Activated naive CD8-positive, alpha-beta T cell treated with anti-CD3 and anti-CD28 coated beads for 36 hours (primary cell): ENCODE results near the gene TSPAN3. TPM values are rescaled to one million over a fixed set of nuclear protein-coding genes. Genes with fewer than 3 reads are reported as not detected.
A peak's percentile ranks its signal among the peaks of the same experiment; 100 is the strongest.

Experiments used
- DNase-seq: peaks from one replicate; pipeline ENCODE4 v3.0.0; 2021
- H3K27ac Mint-ChIP-seq: one replicate; pipeline ENCODE4 v1.8.0; 2022; ENCODE audit warnings: mild to moderate bottlenecking, moderate library complexity, mixed read lengths
- H3K27me3 Mint-ChIP-seq: one replicate; pipeline ENCODE4 v1.8.0; 2022; ENCODE audit warnings: mild to moderate bottlenecking, mixed read lengths
- H3K36me3 Mint-ChIP-seq: one replicate; pipeline ENCODE4 v1.8.0; 2021; ENCODE audit warnings: mild to moderate bottlenecking, mixed read lengths
- H3K4me1 Mint-ChIP-seq: one replicate; pipeline ENCODE4 v1.8.0; 2021; ENCODE audit warnings: mixed read lengths
- H3K4me3 Mint-ChIP-seq: one replicate; pipeline ENCODE4 v1.8.0; 2022; ENCODE audit warnings: mild to moderate bottlenecking, moderate library complexity, mixed read lengths
- H3K9me3 Mint-ChIP-seq: one replicate; pipeline ENCODE4 v1.8.0; 2022; ENCODE audit warnings: mixed read lengths
- total RNA-seq, 2 experiments: library from RNA; stranded (reverse); gene quantifications; one replicate each; pipeline ENCODE4 v1.2.3, GENCODE V29; 2021

The TSPAN3 gene
- total RNA-seq, 2 experiments from 2014 or later = 40.6 to 43.1 TPM

DNA sequence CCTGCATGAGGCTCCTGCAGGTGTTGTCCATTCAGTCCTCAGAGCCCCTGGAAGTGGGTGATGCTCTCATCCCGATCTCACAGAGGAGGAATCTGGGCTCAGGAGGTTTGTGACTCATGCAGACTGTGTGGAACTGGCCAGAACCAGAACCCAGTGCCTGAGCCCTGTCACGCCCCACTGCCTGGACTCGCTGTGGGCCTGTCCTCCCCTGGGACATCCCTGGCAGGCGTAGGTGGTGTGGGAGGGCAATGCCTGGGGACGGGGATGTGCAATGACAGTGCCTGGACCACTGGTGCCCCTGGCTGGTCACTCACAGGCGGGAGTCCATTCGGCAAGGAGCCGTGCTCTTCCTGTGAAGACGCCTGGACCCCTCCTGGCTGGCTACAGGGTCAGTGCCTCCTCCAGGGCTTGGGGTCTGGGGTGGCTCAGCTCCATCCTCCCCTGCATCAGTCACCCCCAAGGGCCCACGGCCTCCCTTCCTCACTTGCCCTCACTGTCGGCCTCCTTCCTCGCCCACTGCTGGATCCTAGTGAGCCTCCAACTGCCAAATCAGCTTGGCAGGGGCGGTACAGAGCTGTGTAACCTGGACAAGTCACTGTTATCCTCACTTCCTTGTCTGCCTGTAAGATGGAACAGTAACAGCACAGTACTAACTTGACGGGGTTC, 61.1 kb downstream of the TSPAN3 start:
- Mint-ChIP-seq H3K36me3 (peaks cover 61% of the 10 kb centered on the region), H3K4me3 (no peak overlapping the region), H3K27me3 (no peaks in the 10 kb centered on the region), H3K4me1 (peaks cover 72% of the 10 kb centered on the region), H3K27ac (peak overlapping the region; percentile 46), H3K9me3 (peaks cover 4% of the 10 kb centered on the region)
- DNase-seq = no peak

DNA sequence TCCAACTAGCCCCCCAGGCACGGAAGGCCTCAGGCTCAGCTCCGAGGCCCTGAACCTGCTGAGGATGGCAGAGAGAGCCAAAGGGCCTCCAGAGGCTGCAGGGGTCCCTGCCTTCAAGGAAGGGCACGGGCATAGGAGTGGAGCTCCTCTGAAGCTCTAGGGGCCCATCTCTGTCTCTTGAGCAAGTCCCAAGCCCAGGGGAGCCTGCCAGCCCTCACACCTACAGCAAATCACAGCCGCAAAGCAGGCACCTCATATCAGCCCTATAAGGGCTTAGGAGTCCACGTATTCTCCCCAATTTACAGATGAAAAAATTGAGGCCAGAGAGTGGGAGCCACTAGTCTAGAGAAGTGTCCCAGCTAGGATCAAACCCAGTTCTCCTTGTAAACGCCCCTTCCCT, 61.7 kb downstream of the TSPAN3 start:
- DNase-seq = no peak
- no peak overlapping the region for H3K4me3 Mint-ChIP-seq
- H3K27ac Mint-ChIP-seq = peak overlapping the region; percentile 34
- no peaks in the 10 kb centered on the region for H3K27me3 Mint-ChIP-seq
- H3K36me3 Mint-ChIP-seq = peaks cover 67% of the 10 kb centered on the region
- peaks cover 70% of the 10 kb centered on the region for H3K4me1 Mint-ChIP-seq
- H3K9me3 Mint-ChIP-seq = peaks cover 6% of the 10 kb centered on the region

DNA sequence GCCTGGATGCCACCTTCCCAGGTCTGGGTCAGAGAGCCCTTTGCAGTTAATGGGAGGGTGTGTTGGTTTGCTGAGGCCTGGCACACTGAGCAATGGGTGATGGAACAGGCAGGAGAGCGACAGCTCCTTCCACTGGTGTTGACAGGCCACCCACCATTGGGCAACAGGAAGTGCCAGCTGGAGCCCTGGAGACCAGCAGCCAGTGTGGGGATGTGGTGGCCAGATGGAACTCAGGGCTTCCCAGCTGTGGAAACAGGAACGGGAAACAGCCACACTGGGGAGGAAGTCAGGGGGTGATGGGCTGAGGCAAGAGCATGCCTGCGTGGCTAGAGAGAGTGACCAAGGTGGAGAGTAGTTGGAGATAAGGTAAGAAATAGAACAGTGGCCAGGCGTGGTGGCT, 66.7 kb downstream of the TSPAN3 start:
- peak overlapping the region; percentile 91 for H3K27ac Mint-ChIP-seq
- peaks cover 9% of the 10 kb centered on the region for H3K9me3 Mint-ChIP-seq
- H3K4me3 Mint-ChIP-seq = peak overlapping the region; percentile 66
- no peaks in the 10 kb centered on the region for H3K27me3 Mint-ChIP-seq
- peaks cover 61% of the 10 kb centered on the region for H3K36me3 Mint-ChIP-seq
- peaks cover 66% of the 10 kb centered on the region for H3K4me1 Mint-ChIP-seq
- DNase-seq = no peak

DNA sequence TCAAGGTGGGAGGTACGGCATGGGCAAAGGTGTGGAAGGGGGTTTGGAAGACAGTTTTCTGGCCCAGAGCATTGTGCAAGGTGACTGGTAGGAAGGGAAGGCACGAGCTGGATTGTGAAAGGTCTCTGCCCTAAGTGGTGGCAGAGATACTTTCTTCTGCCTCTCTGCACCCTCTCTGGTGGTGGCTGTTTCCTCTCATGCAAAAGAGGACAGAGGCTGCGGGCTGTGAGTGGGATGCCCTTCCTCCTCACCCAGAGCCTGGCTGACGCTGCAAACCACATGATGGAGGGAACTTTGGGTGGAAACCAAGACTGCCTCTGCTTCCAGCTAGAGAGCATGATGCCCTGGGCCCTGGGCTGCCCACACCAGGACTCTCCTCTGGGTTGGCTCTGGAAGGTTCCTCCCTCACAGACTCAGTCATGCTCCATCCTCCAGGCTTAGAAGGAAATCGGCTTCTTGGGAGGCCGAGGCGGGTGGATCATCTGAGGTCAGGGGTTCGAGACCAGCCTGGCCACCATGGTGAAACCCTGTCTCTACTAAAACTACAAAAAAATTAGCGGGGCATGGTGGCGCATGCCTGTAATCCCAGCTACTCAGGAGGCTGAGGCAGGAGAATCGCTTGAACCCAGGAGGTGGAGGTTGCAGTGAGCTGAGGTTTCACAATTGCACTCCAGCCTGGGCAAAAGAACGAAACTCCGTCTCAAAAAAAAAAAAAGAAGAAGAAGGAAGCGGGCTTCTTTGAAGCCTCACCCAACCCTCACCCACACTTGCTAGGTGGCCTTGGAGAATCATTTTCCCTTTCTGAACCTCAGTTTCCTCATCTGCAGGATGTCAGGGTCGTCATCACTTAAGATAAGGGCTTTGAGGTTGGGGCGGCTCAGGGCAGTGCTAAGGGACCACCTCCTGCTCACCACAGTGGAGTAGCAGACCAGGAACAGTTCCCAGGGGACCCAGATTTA, 67.7 kb downstream of the TSPAN3 start:
- no peaks in the 10 kb centered on the region for H3K27me3 Mint-ChIP-seq
- H3K4me1 Mint-ChIP-seq = peaks cover 69% of the 10 kb centered on the region
- peak; percentile 78 for DNase-seq
- H3K9me3 Mint-ChIP-seq = peaks cover 9% of the 10 kb centered on the region
- peak overlapping the region; percentile 66 for H3K4me3 Mint-ChIP-seq
- peak overlapping the region; percentile 91 for H3K27ac Mint-ChIP-seq
- H3K36me3 Mint-ChIP-seq = peaks cover 61% of the 10 kb centered on the region

DNA sequence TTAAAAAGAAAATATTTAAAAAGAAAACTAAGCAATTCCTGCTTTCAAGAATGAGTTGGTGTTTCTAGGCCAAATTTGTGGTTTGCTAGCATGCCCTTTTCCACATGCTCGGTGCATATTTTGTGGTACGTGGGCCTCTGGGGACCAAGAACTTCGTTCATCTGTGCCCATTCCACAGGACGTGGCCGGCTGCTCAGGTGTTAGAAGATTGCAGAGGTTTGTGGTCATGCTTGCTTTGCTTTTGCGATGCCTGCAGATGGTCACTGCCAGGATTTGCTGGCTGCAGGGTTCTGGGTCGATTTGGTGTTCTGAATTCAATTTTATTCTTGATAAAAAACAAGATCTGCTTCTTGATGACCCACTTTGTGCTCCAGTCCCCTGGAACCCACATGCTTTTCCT, 68.5 kb downstream of the TSPAN3 start:
- Mint-ChIP-seq H3K27me3 (no peaks in the 10 kb centered on the region), H3K4me1 (peaks cover 77% of the 10 kb centered on the region), H3K36me3 (peaks cover 68% of the 10 kb centered on the region), H3K27ac (peak overlapping the region; percentile 91), H3K9me3 (peaks cover 9% of the 10 kb centered on the region), H3K4me3 (peak overlapping the region; percentile 66)
- no peak for DNase-seq

DNA sequence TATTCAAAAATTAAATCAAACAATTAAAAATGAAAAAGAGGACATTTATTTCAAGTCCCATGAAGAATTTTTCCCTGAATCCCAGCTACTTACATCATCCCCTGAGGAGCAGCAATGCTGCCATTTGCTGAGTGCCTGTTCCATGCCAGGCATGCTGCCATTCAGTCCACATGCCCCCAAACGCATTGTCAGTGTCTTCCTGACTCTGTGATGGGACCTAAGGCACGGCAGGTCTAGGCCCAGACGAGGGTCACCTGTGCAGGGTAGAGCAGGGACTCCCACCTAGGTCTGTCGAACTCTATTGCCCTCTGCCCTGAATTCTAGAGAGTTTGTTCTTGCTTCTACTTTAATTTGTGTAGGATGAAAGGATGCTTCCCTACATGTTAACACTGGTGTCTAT, 68.9 kb downstream of the TSPAN3 start:
- Mint-ChIP-seq H3K36me3 (peaks cover 68% of the 10 kb centered on the region), H3K4me1 (peaks cover 82% of the 10 kb centered on the region), H3K27ac (peak overlapping the region; percentile 91), H3K4me3 (peak overlapping the region; percentile 8), H3K27me3 (no peaks in the 10 kb centered on the region), H3K9me3 (peaks cover 9% of the 10 kb centered on the region)
- DNase-seq = no peak

DNA sequence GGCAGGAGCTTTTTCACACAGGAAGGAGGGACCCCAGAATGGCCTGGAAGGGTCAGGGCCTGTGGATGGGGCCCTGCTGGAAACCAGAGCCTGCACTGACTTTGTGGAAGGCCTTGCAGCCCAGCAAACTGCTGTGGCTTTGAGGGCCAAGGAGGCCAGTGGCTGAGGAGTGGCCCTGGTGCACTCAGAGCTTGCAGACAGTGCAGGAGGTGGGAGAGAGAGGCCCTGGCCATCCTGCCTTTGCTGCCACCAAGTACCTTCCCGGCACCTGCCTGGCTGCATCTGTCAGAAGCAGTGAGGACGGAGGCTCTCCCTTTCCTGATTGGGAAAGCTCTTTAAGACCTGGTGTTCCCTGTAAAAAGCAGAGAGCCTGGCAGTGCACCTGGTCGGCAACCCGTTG, 69.6 kb downstream of the TSPAN3 start:
- Mint-ChIP-seq H3K9me3 (peaks cover 9% of the 10 kb centered on the region), H3K27me3 (no peaks in the 10 kb centered on the region), H3K4me1 (peaks cover 78% of the 10 kb centered on the region), H3K36me3 (peaks cover 66% of the 10 kb centered on the region), H3K27ac (peak overlapping the region; percentile 79), H3K4me3 (peak overlapping the region; percentile 51)
- DNase-seq = no peak

DNA sequence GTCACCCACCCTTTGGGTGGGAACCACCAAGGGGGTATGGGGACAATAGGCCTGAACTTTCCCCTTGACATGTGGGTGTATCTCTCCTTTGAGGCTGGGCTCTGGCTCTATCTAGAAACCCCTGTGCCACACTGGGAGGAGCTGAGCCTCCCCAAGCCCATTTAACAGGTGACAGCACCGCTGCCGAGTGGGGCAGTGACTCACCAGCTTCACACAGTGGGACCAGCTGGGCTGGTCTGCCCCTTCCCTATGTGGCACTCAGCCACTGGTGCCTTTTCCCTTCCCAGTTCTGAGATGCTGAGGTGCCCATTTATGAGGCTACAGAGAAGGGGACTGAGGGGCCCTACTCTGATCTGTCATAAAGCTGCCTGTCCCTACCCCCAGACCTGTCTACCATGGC, 70.9 kb downstream of the TSPAN3 start:
- H3K27ac Mint-ChIP-seq = no peak overlapping the region
- no peak overlapping the region for H3K4me3 Mint-ChIP-seq
- H3K27me3 Mint-ChIP-seq = no peaks in the 10 kb centered on the region
- peaks cover 64% of the 10 kb centered on the region for H3K36me3 Mint-ChIP-seq
- H3K9me3 Mint-ChIP-seq = peaks cover 5% of the 10 kb centered on the region
- DNase-seq = no peak
- peaks cover 68% of the 10 kb centered on the region for H3K4me1 Mint-ChIP-seq

DNA sequence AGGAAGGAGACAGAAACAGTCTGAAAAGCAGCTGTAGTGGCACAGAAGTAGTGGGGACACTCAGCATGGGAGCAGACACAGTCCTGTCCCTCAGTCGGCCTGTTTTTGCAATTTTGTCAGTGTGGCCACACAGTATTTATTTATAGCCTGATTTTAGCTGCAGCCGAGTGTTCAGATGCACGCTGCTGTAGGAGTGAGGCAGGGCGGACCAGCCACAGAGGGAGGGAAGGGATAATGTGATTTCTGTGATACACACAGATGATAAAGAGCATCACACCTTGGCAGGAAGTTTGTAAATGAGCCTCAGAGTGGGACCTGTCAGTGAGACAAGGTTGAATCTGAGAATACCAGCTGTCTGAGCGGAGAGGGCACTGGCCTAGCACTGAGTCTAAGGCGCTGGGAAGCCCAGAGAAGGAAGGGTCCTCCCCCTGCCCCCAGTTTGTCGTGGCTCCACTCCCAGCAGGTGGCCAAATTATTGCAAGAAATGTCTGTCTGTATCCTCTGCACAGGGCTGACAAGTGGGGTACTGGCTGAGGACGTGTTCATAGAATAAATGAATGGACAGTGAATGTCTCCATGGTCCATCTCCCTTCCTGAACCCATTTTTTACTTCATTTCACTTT, 72.1 kb downstream of the TSPAN3 start:
- Mint-ChIP-seq H3K27ac (peak overlapping the region; percentile 14), H3K4me3 (peak overlapping the region; percentile 95), H3K27me3 (no peaks in the 10 kb centered on the region), H3K4me1 (peaks cover 71% of the 10 kb centered on the region), H3K36me3 (peaks cover 51% of the 10 kb centered on the region), H3K9me3 (no peaks in the 10 kb centered on the region)
- DNase-seq = no peak

DNA sequence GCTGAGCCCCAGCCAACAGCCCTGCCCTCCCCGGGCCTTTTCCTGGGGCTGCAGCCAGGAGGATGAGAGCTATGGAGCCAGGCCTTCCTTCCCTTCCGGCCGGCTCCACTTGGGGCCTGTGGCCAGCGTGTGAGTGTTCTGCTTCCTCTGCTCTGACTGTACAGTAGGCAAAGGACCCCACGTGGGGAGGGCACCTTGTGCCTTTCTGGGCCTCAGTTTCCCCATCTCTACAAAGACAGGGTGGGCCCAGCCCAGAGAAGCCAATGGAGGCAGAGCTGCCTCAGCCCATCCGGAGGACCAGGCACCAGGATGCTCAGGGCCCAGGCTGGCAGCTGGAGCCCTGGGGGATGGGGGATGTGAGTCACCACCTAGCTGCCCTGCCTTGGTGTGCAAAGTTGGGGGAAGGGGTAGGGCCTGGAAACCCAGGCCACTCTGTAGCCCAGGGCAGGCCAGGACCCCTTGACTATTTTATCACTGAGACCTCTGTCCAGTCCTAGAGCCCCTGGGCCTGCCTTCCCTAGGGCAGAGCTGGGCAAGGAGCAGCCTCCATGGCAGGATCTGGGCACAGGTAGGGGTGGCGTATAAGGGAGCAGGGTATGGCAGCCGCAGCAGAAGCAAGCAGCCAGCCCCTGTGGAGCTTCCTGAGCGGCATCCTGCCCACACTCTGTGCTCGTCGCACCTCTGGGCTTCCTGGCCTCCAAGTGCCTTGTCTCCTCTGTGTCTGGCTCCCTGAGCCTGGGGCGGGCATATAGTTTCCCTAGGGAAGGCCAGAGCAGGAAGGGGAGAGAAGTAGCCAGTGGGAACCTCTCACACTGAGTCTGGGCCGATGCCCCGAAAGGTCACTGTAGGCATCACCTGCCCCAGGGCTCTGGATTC, 74.1 kb downstream of the TSPAN3 start:
- Mint-ChIP-seq H3K36me3 (peaks cover 35% of the 10 kb centered on the region), H3K4me3 (peak overlapping the region; percentile 95), H3K27me3 (no peaks in the 10 kb centered on the region), H3K27ac (peak overlapping the region; percentile 95), H3K4me1 (peaks cover 61% of the 10 kb centered on the region), H3K9me3 (peaks cover 2% of the 10 kb centered on the region)
- DNase-seq = peak; percentile 64

DNA sequence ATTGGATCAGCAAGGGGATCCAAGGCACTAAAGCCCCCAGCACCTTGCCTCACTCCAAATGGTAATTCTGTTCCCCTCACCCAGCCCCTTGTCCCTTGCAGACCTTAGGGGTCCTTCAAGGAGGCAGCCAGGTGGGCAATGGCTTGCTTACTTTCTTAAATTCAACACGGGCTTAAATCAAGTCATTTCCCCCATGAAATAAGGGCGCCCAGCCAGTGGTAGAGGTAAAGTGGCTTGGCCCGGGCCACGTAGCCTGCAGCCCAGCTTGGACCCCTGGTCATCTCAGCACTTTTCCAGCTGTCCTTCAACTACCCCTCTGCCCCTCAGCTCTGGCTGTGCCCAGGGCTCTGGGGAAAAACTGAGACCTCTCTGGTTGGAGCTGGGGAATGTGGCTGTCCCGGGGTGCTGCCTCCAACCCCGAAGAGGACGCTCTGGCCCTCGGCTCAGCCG, 74.8 kb downstream of the TSPAN3 start:
- DNase-seq = no peak
- Mint-ChIP-seq H3K4me3 (peak overlapping the region; percentile 95), H3K4me1 (peaks cover 56% of the 10 kb centered on the region), H3K36me3 (peaks cover 32% of the 10 kb centered on the region), H3K27ac (peak overlapping the region; percentile 95), H3K9me3 (peaks cover 2% of the 10 kb centered on the region), H3K27me3 (no peaks in the 10 kb centered on the region)

DNA sequence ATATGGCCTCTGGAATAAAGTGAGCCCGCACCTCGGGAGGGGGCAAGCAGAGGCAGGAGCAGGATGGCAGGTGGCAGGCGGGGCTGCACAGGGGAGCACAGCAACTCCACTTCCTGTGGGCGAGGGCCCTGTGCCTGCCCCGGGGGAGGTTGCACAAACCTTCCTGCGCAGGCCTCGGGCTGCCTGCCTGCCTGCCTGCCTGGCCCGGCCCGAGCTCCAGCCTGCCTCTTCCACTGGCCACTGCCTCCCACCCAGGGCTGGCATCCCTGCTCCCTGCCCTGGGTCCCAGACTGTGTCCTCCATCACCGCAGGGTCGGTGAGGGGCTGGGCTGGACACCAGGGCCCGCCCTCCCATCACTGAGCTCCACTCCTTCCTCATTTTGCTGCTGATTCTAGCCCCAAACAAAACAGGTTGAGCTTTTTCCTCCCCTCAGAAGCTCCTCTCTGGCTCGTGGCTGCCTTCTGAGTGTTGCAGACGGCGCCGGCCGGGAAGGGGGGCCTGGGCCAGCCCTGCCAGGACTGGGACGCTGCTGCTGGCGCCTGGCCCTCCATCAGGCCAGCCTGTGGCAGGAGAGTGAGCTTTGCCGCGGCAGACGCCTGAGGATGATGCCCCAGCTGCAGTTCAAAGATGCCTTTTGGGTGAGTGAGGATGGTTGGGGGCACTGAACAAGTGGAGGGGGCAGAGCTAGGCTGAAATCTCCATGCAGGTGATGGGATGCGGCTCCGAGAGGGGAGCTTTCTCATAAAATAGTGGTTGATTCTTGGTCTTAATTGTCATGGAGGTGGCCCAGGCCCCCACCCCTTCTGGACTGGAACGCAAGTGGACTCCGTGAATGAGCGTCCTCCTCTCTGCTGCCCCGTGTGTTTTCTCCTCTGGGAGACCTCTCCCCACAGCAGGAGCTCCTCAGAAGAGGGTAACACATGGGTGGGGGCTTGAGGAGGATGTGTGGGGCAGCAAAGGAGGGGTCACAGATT, 75.7 kb downstream of the TSPAN3 start, which contains the start of gene PSTPIP1:
Gene PSTPIP1, plus strand, starts transcription at position 156 of the 975 bp plus-strand sequence. Its CDS starts 448 bp downstream, at position 604.
- DNase-seq = peak; percentile 77
- H3K9me3 Mint-ChIP-seq = peaks cover 2% of the 10 kb centered on the region
- no peaks in the 10 kb centered on the region for H3K27me3 Mint-ChIP-seq
- H3K27ac Mint-ChIP-seq = peak within 1 kb of the TSS; percentile 95
- H3K4me3 Mint-ChIP-seq = peak within 1 kb of the TSS; percentile 95
- peaks cover 55% of the 10 kb centered on the region for H3K4me1 Mint-ChIP-seq
- H3K36me3 Mint-ChIP-seq = peaks cover 32% of the 10 kb centered on the region

DNA sequence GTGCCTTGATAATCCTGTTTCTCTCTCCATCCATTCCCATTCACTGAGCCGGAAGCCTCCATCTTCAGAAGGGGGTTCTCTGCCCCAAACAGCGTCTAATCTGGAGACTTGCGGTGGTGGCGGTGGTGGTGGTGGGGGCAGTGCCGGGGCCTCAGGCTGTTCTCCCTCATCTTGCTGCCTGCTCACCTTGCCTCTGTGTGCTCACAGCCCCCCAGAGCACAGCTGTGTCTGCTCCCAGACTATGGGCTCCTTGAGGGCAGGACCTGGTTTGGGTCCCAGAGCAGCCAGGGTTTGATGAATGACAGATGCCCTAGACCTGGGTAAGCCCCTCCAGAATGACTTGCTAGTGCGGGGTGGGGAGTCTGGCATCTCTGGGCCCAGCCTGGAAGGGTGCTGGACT, 76.4 kb downstream of the TSPAN3 start:
- Mint-ChIP-seq H3K4me3 (peak overlapping the region; percentile 95), H3K27ac (peak overlapping the region; percentile 95), H3K9me3 (peaks cover 2% of the 10 kb centered on the region), H3K36me3 (peaks cover 30% of the 10 kb centered on the region), H3K4me1 (peaks cover 55% of the 10 kb centered on the region), H3K27me3 (no peaks in the 10 kb centered on the region)
- no peak for DNase-seq
